Fibroblast of villous mesenchyme (primary cell): ENCODE data around the gene NCAM1. TPM values are rescaled to one million over a fixed set of nuclear protein-coding genes. Genes with fewer than 3 reads are reported as not detected.

Experiments used
- DNase-seq: peaks from one replicate; pipeline ENCODE4 v3.0.0-alpha.2; 2010; ENCODE audit warnings: low read depth
- H3K4me3 ChIP-seq: 2 replicates; pipeline ENCODE4 v1.5.1; 2011; ENCODE audit warnings: low read depth, mild to moderate bottlenecking, low read length
- total RNA-seq: library from RNA; depleted of rRNA; stranded (reverse); fragments of >200 nt; gene quantifications from 2 replicates; pipeline ENCODE4 v1.2.3, GENCODE V29; 2012
- TF ChIP-seq, protein P1 (sequence below): IDR thresholded peaks from 2 replicates; pipeline ENCODE4 v1.5.1; 2012; ENCODE audit warnings: low read depth, mild to moderate bottlenecking, low read length; ENCODE audit not compliant: insufficient read depth

The NCAM1 gene
- total RNA-seq, 1 donor, result 0.86 TPM

DNA sequence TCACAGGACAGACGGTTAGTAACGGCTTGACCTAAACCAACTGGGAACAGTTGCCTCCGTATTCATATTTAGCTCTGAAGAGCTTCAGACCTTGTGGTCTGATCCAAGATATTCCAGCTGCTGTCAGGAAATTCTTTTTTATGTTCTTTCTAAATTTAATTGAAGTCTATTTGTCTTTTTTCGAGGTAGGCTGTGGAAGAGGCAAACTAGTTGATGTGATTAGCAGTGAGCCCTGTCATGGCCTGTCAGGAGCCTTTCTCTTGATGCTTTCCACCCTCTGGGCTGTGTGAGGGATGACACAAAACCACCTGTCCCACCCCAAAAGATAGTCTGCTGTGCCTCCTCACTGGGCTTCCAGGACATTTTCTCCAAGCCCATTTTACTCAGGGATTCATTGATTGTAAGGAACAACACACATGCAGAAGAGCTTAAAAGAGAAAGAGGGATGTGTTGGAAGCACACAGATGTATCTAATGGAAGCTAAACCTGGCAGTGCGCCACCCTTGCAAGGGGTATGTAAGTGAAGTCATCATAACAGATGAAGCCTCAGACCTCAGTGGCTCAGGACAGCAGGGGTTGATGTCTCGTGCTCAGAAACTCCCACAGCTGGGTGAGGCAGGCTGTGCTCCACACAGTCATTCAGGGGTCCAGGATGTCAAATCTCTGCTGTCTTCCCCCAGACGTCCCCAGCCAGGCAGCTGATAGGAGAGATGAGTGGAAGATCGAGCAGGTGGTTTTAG is 170.0 kb downstream of the NCAM1 start:
- H3K4me3 ChIP-seq, result no peak overlapping the region
- DNase-seq, result no peak
- TF ChIP-seq, protein P1, sequence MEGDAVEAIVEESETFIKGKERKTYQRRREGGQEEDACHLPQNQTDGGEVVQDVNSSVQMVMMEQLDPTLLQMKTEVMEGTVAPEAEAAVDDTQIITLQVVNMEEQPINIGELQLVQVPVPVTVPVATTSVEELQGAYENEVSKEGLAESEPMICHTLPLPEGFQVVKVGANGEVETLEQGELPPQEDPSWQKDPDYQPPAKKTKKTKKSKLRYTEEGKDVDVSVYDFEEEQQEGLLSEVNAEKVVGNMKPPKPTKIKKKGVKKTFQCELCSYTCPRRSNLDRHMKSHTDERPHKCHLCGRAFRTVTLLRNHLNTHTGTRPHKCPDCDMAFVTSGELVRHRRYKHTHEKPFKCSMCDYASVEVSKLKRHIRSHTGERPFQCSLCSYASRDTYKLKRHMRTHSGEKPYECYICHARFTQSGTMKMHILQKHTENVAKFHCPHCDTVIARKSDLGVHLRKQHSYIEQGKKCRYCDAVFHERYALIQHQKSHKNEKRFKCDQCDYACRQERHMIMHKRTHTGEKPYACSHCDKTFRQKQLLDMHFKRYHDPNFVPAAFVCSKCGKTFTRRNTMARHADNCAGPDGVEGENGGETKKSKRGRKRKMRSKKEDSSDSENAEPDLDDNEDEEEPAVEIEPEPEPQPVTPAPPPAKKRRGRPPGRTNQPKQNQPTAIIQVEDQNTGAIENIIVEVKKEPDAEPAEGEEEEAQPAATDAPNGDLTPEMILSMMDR, result no peak

DNA sequence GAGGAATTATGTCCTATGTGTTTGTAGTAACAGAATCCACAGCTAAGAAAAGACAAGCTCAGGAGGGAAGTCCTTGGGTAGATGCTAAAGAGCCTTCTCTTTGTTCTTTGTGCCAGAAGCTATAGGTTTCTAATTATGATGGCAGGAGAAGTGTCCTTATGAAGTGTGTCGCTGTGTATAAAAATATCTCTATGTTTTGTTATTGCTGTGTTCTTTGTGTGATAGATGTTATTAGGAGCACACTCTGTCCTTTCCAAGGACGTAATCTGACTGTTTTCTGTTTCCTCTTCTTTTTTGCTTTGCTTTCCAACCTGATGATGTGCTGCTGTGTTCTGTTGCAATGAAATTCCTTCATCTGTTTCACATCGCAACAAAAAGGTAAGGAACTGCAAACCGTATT is 171.9 kb downstream of the NCAM1 start:
- H3K4me3 ChIP-seq, result no peak overlapping the region
- TF ChIP-seq, protein P1, result no peak
- DNase-seq, result no peak

DNA sequence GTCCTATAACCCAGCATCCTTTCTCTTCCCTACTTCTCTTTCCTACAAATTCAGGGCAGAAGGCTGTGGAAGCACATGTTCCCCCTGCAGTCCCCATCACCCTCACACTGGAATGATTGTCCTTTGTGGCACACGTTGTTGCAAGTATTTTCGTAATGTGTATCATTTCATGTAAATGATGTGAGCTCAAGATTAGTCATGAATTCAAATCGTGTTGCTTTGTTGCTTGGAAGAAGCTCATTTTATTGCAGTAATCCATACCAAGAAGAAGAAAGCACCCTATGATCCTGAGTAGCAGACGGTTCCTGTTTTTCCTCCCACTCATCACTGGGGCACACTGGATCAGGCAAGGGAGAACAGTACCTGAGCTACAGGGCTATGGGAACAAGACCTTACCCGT is 173.4 kb downstream of the NCAM1 start:
- TF ChIP-seq, protein P1, result no peak
- no peak for DNase-seq
- no peak overlapping the region for H3K4me3 ChIP-seq

DNA sequence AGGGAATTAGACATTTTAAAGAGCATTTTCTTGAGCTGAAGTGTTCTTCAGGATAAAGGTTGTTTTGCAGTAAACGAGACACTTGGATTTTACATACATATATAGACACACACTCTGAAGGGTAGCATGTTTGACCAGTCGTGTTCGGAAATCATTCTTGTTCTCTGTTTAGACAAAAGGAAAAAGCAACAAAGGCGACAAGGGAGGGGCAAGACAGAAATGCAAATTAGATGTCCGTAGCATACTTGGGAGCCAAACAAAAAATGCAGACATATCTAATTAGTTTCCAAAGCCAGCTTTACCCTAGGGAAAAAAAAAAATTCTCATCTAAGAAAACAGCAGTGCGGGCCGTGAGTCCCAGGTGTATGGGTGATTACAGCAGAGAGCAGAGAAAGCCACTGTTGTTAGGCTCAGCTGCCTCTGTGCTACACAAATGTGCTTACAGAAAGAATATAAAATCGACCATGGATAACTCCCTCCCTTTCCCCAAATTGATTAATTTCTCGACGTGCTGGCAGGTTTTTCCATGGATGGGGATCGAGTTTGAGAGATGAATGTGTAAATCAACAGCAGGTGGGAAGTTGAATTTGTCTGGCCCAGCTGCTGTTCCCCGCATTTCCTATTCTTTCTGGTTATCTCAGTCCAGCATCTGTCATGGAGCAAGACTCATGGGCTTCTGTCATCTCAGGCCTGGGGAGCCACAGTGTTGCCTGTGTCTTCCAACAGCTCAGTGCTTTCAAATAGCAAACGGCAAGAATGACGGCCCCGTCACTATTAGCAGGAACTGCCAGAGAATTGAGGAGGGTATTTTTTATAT is 176.7 kb downstream of the NCAM1 start:
- TF ChIP-seq, protein P1, result no peak
- DNase-seq, result no peak

DNA sequence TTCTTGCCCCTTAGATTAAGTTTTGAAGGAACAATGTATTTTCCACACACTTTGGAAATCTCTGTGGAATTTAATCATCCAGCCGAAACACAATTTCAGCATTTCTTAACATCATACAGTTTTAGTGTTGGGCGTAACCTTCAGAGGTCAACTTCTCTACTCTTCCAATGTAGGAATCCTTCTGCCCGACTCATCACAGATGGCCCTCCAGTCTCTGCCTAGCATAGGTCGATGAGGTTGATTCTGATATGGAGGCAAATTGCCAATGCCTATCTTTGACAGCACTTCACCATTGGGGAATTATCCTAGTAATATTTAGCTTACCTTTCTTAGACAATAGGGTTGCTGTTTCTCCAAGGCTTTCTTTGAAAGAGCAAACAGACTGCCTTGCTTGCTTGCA is 177.5 kb downstream of the NCAM1 start:
- no peak overlapping the region for H3K4me3 ChIP-seq
- no peak for DNase-seq
- TF ChIP-seq, protein P1, result no peak

More for the DNA sequence above, 176.7 kb downstream of the NCAM1 start:
- H3K4me3 ChIP-seq, result no peak overlapping the region

DNA sequence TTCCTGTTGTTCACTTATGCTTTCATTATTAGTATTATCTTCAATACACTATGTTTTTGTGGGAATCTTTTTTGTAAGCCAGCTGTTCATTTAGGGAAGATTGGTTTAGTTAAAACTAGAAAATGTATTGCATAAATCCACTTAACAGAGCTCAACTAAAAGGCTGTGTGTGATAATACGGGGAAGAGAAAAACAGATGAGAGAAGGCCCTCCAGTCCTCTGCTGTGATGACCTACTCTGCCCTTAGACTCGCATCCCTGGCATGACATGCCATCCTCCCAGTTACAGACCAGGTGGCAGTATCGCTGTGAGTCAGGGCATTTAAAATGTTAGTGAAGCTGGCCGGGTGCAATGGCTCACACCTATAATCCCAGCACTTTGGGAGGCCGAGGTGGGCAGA is 179.8 kb downstream of the NCAM1 start:
- no peak for DNase-seq
- TF ChIP-seq, protein P1, result no peak
- no peak overlapping the region for H3K4me3 ChIP-seq
